HG03520 (cell line): Measurements from ENCODE around the gene PIGT.

Experiments
- ATAC-seq: cut with Tn5 transposase; IDR thresholded peaks from one replicate; pipeline ENCODE4 v1.9.1; 2021; ENCODE audit warnings: mild to moderate bottlenecking, moderate library complexity; ENCODE audit not compliant: unreplicated experiment

PIGT gene

DNA sequence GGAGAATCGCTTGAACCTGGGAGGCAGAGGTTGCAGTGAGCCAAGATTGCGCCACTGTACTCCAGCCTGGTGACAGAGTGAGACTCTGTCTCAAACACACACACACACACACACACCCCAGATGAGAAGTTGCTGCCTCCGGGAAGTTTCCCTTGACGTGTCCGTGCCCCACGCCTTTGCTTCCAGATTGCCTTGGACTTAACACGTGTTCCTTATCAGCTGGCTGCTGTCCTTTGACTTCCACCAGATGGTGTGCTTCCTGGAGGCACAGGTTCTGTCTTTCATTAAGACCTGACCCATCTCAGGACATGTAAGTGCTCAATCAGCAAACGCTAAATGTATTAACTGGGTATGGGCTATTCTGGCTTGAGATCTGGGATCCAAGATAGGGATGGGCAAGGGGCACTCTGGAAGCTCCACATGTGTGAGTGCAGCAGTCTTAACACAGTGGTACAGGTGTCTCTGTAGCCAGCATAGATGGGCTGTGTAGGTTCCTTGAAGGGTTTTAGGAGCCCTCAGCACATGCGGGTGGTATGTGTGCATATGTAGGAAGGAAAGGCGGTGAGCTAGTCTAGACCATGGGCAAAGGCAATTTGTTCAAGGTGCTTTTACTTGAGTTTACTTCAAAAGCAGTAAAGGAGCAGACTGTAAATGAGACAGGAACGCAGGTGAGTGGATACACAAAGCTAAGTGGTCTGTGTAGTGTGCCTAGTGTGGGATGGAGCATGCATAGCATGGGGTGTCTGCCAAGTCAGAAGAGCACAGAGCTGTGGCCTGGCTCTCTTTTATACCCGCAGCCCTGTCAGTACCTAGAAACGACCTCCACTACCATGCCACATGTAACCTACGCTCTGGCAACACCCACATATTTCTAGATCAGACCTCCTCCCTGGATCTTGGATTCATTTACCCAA, 11.6 kb downstream of the PIGT start:
- ATAC-seq = no peak

DNA sequence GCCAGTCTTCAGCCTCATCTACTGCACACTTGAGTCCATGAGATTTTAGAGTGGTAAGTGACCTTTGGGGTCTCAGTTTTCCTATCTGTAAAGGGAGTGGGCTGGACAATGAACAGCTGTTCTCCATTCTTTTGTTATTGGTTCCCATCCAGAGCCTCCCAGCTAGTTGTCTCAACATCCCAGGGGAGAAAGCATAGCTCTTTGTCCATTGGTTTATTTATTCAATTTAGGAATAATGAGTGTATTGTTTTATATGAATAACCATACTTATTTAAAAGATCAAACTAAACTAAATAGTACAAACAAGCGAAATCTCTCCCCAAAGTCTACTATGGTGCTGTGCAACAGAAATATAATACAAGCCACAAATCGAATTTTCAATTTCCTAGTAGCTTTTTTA, 13.7 kb downstream of the PIGT start:
- ATAC-seq = no peak

DNA sequence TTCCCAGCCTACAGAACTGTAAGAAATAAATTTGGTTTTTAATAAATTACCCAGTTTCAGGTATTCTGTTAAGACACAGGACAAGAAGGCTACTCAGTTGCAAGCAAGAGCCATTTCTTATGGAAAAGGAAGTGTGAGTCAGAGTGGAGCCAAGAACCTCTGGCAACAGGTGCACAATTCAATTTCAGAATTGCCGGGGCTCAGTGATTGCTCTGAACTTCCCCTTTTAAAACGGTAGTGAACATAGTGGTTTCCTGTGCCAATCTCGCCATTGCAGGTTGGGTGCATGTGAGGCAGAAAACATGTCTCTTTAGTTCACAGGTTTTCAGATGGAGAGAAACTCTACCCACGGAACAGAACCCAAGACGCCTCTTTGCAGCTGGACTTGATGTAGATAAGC, 16.4 kb downstream of the PIGT start:
- peak; percentile 58 for ATAC-seq

DNA sequence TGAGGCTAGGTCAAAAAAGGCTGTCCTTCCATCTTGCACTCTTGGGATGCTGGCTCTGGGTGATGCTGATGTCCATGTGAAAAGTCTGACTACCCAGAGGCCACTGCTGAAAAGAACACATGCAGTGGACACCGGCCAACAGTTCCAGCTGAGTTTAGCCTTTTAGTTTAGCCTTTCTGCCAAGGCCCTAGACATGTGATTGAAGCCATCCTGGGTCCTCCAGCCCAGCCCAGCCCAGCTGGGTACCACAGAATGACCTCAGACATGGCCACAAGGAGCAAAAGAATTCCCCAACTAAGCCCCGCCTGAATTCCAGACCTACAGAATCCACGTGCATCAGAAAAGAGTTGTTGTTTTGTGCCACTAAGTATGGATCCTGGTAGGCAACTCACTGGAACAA, 17.4 kb downstream of the PIGT start:
- ATAC-seq = no peak

DNA sequence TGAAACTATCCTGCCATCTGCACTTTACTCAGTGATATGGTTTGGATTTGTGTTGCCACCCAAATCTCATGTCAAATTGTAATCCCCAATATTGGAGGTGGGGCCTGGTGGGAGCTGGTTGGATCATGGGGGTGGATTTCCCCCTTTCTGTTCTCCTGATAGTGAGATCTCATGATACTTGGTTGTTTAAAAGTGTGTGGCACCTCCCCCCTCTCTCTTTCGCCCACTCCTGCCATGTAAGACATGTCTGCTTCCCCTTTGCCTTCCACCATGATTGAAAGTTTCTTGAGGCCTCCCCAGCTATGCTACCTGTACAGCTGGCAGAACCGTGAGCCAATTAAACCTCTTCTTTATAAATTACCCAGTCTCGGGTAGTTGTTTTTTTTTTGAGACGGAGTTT, 18.0 kb downstream of the PIGT start:
- ATAC-seq = no peak

DNA sequence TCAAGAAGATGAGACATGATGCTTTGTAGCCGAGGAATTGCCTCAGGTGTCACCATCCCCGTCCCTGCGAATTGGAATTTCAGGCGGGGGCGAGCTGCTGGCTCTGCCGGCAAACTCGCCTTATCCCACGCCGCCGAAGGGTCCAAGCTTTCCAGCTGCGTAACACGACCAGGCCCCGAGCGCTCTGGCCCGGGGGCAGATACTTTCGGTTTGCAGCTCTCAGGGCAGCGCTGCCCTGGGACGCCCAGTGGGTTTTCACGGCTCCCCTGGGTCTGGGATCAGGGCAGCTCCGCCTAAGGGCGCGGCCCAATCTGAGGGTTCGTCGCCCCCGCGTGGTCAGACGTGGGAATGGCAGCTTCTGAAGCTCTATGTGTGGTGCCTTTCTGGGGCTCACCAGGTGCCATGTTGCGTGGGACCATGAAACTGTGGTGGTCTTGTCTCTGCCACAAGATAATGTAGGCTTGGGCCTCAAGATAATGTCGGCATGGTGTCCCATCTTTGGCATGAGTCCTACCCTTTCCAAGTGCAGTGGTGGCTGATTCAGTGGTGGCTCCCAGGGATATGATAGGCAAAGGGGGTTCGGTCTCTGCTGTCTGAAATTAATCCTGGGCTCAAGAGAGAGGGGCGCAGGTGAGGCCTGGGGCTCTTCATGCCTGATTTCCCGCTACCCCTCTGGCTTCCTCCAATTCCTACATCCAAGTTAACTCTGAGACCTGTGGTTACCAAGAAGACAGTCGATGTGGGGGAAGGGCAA, 21.0 kb downstream of the PIGT start:
- no peak for ATAC-seq

DNA sequence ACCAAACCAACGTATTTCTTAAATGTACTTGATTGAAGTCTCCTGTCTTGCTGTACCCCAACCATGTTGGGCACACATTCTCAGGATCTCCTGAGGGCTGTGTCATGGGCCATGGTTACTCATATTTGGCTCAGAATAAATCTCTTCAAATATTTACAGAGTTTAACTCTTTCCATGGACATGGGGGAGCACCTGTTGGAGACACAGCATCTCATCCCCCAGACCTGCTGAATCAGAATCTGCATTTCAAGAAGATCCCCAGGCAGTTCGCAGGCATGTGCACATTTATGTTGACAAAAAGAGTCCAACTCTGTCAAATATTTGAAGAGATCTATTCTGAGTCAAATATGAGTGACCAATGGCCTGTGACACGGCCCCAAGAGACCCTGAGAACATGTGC, 24.5 kb downstream of the PIGT start:
- ATAC-seq = no peak

DNA sequence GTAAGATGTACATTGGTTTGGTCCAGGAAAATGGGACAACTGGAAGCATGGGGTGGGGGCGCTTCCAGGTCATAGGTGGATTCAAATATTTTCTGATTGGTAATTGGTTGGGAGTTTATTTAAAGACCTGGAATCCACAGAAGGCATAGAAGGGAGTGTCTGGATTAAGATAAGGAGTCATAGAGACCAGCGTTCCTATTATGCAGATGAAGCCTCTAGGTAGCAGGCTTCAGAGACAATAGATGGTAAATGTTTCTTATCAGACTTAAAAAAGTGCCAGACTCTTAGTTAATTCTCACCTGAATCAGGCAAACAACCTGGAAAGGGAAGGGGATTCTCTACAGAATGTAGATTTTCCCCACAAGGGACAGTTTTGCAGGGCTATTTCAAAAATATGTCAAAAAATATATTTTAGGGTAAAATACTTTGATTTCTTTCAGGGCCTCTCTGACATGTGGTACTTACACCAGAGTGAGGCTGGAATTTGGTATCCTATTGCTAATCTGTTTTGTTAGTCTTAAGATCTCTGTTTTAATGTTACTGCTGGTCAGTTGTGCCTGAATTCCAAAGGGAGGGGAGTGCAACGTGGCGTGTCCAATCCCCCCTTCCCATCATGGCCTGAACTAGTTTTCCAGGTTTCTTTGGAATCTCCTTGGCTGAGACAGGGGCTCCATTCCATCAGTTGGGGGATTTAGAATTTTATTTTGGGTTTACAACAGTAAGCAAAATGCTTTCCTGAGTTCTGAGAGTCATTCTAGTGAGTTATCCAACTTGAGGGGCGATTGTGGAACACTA, 25.1 kb downstream of the PIGT start:
- no peak for ATAC-seq

DNA sequence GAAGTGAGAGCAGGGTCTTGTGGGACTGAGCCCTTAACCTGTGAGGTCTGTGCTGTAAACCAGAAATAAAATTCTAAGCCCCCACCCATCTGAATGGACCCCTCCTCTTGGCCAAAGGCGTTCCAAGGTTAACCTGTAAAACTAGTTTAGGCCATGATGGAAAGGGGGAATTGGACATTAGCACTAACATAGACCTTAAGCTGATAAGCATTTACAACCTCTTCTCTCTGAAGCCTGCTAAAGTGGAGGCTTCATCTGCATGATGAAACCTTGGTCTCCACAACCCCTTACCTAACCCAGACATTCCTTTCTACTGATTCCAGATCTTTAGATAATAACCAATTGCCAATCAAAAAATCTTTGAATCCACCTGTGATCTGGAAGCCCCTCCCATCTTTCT, 25.8 kb downstream of the PIGT start:
- no peak for ATAC-seq

DNA sequence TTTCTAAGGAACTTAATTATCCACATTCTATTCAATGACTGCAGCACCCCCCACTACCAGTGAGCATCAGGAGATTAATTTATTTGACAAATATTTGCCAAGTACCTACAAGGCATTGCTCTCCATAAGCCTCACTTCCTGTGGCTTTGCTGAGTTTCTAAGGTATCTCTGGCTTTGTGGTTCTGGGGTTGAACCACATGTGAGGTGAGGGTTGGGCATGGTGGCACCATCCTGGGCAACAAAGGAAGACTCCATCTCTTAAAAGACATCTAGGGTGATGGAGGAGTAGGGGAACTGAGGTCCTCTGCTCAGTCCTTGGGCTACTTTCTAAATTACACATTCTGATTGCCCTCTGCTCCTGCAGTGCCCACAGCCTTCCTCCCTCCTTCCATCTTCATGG, 28.1 kb downstream of the PIGT start:
- ATAC-seq = no peak

DNA sequence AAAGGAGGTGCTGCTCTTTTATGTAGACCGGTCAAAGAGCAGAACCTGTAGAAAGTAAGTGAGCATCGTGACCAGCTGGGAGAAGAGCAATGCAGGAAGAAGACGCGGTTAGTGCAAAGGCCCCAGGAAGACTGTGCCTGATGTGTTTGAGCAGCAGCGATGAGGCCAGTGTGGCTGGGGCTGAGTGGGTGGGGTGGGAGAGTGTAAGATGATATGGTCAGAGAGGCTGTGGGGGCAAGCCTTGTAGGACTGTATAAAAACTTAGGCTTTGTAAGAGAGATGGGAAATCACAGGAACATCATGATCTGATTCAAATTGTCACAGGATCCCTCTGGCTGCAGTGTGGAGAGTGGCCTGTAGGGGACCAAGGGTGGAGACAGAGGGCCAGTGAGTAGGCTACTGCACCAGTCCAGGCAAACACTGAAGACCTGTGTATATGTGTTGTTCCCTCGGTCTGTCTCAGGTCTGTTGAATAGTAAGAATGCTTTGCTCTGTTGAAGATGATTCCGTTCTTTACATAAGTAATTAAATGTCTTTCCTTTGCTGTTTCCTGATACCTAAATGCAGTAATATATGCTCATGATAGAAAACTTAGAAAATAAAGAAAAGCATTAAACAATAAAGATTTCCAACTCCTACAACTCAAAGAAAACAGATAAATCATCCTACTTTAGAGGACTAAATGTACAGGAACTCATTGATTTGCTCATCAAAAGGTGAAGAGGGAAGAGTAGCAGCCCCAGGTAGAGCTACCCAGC, 30.0 kb downstream of the PIGT start:
- ATAC-seq = peak; percentile 50

DNA sequence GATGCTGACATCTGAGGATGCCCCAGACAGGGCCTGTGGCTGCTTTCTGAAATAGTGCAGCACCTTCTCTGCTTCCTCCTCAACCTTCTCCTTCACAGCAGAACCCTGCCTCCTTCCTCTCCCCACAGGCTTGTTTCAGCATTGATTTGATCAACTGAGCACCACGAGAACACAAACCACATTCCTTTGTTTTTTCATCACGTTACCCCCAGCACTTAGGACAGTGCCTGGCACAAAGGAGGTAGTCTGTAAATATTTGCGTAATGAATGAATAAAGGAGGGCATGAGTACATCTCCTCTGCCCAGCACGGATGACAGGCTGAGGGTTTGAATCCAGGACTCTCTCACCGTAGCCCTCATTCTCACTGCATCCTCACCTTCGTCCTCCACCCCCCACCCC, 32.3 kb downstream of the PIGT start:
- no peak for ATAC-seq

DNA sequence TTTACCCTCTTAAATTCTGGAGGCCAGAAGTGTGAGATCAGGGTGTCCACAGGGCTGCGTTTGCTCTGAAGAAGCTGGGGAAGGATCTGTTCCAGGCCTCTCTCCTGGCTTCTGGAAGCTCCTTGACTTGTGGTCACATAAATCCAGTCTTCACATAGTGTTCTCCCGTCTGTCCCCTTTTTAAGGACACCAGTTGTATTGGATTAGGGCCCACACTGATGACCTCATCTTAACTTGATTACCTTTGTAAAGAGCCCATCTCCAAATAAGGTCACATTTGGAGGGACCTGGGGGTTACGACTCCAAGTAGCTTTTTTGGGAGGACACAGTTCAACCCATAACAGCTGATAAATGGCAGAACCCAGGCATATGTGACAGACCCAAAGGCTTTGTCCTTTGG, 33.6 kb downstream of the PIGT start:
- no peak for ATAC-seq

DNA sequence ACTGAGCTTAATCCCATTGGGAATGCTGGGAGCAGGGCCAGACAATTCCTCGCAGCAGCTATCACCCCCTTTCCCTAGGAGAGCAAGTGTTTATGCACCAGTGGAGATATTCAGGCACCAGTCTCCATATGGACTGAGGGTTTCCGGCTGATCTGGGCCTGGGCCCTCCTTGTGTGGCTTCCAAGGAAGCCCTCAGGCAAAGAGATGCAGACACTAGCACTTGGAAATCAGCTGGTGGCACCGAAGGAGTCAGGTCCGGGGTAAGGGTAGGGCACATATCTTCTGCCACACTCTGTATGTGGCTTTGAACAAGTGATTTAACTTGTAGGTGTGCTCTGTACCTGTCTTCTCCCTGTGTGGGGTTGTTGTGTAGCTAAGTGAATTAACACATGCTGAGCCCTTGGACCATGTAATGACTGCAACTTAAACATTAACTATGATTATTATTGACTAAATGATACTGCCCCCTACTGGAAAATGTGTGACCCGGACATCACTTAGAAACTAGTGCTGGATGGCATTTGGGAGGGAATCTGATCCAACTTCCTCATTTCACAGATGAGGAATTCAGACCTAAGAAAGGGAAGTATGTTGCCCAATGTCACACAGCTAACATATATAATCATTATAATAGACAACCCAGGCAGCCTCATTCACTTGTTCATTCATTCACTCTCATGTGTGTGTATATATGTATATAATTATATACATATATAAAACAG, 34.3 kb downstream of the PIGT start:
- ATAC-seq = no peak

DNA sequence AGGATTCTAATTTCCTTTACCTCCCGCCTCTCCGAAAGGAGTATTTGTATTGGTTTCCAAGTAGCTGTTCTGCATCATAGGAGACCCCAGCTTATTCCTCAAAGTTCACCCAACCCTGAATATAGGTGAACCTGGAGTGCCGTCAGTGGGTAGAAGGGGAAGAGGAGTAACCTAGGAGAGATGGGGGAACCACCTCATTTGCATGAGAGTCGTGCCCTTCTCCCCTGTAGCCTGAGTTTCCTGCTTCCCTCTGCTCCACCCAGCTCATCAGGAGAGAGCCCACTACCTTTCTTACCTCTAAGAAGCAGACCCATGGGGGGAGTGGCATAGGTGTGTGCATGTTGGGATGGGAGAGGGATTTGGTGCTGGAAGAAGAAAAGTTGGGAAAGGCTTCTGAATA, 36.3 kb downstream of the PIGT start:
- ATAC-seq = no peak

DNA sequence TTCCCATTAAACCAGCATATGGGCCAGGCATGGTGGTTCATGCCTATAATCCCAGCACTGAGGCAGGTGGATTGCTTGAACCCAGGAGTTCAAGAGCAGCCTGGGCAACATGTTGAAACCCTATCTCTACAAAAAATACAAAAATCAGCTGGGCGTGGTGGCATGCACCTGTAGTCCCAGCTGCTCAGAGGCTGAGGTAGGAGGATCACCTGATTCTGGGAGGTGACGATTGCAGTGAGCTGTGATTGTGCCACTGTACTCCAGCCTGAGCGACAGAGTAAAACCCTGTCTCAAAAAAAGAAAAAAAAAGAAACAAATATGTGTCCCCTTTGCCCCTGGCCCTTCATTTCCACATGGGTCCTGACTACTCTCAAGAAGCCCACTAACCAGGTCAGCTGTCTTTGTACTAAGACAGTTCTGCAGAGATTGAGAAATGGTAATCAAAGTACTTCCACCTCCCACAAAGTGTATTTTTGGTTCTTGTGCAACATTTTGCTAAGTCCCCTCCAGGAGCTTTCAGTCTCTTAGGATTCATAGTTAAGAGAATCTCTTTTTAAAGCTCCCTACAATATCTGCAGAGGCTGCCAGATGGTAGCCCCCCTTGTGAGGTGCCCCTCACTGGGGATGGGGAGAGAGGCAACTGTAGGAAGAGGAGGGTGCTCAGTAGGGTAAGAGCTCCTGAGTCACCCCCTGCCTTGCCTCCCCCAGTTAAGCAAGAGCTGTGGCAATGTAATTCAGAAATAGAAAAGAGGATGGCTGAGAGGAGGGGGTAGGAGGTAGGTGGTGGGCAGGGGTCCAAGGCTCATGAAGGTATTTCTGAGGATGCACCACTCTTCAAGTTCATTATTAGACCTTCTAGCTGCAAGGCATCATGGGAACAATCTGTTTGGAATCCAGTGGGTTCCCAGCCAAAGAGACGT, 37.1 kb downstream of the PIGT start:
- no peak for ATAC-seq

DNA sequence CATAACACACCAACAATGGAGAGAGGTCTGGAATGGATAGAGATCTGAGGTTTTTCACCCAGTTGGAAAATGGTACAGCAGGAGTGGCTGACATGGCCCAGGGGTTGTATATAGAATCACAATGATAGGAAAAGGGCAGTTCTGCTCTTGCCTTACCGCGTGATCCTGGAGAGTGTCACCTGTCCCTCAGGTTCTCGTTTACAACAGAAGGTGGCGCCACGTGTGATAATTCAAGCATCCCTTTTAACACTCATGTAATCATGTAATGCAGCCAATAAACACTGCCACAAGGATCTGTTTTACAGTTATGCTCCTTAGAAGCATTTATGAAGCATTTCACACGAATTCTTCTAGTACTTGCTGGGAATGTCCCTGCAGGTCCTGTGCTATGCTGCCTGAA, 40.7 kb downstream of the PIGT start:
- ATAC-seq = no peak

DNA sequence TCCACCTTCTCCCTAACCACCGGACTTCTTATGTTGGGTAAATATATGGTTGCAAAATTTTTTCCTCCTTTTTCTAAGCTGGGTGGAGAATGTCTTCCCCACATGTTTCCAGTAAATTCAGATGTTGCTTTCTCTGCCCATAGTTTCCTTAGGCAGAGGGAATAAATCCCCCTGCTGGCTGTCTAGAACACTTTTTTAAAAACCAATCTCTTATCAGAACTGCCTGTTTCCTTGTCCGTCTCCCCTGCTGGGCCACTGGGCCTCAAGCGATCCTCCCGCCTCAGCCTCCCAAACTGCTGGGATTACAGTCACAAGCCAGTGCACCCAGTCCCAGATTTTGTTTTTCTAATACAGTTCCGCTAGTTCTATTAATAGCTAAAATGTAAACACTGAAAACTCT, 43.7 kb downstream of the PIGT start:
- ATAC-seq = no peak

DNA sequence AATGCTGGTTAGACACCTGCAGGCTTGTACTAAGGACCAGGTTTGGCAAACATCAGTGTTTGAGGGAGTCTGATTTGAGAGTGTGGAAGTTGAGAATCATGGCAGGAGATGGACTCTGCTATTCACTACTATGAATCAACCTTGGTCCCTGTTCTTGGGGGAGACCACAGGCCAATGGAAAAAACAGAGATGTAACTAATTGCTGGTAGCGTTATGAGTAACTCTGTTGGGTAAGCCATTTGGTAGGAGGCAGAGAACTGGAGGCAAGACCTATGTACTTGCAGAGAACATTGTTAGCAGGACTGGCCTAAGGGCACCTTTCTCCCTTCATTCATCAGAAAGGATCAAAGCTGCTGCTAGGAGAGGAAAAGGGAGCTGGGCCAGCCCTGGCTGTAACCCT, 45.3 kb downstream of the PIGT start:
- ATAC-seq = no peak
